Right atrium auricular region (tissue), 2 donors: ENCODE results near the gene CABLES2. TPM values are rescaled to one million over a fixed set of nuclear protein-coding genes. Genes with fewer than 3 reads are reported as not detected.
A peak's percentile ranks its signal among the peaks of the same experiment; 100 is the strongest.
"Not testable (repeated sequence)": the region's sequence is repeated elsewhere in the genome, so short reads cannot be mapped to it uniquely, and the experiment has no call there.

Experiments used
- DNase-seq: peaks from one replicate; pipeline ENCODE4 v3.0.0-alpha.2; 2019; ENCODE audit warnings: low spot score
- H3K27ac ChIP-seq, 2 donors: fragments of 200-600 bp; sonication (generic); 1 replicate in 1 of 2; 2 replicates in 1 of 2; pipeline ENCODE4 v1.5.1; 2016 to 2019
- H3K27me3 ChIP-seq, 2 donors: fragments of 200-600 bp; sonication (generic); one replicate each; pipeline versions ENCODE4 v1.5.1 to v1.6.0; 2017 to 2019
- H3K36me3 ChIP-seq: fragments of 200-600 bp; sonication (generic); one replicate; pipeline ENCODE4 v1.5.1; 2016
- H3K4me1 ChIP-seq, 2 donors: fragments of 200-600 bp; sonication (generic); one replicate each; pipeline versions ENCODE4 v1.5.1 to v1.6.0; 2017 to 2019
- H3K4me3 ChIP-seq, 2 donors: fragments of 200-600 bp; sonication (generic); 1 replicate in 1 of 2; 2 replicates in 1 of 2; pipeline ENCODE4 v1.5.1; 2017 to 2019; ENCODE audit warnings: mild to moderate bottlenecking in 1 of 2, moderate library complexity in 1 of 2
- H3K9me3 ChIP-seq, 2 donors: fragments of 200-600 bp; sonication (generic); one replicate each; pipeline ENCODE4 v1.5.1; 2019
- total RNA-seq, 2 donors: library from RNA; depleted of rRNA; stranded (reverse); fragments of >200 nt; gene quantifications; one replicate each; pipeline ENCODE4 v1.1.0, GENCODE V29; 2016
- TF ChIP-seq, protein P1 (sequence below), 2 donors: fragments of 200-600 bp; sonication (generic); IDR thresholded peaks; one replicate each; pipeline ENCODE4 v1.5.1; 2019; ENCODE audit warnings: antibody characterized with exemption in 2 of 2

The CABLES2 gene
- total RNA-seq, 2 donors from 2014 or later = 10.8 to 17.7 TPM

DNA sequence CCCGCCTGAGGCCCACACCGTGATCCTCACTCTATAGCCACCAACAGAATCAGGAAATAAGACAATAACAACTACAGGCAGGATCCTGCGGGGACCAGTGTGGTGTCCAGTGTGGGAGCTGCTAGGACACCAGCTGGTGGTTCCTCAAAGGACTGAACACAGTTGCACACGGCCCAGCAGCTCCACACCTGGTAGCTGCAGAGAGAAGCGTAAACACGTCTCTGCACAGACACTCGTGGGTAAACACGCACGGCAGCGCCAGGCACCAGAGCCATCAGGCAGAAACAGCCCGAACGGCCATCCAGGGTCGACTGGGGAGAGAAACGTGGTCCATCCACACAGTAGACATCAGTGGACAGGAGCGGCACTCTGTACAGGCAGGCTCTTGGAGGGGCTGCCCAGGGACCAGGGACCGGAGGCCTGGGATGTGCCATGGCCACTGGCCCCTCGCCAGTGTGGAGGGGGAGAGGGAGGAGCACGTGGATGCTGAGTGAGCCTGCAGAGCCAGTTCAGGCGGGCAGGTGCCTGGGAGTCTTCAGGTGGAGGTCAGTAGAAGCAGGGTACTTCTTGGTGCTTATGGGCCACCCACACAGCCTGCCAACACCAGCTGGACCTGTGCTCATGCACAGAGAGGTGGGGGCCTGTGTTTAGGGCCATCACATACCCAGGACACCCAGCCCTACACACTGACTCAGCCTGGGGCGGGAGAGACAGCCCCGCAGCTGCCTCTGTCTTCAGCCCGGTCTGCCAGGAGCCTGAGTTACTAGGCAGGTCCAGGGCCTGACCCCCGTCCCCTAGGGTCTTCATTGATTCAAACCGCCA lies 32.5 kb downstream of the CABLES2 start:
- Histone ChIP-seq H3K27me3 (no peaks in the 10 kb centered on the region), H3K9me3 (no peaks in the 10 kb centered on the region), H3K27ac (peak overlapping the region in 1 of 2 donors; percentile 57), H3K4me3 (no peak overlapping the region), H3K4me1 (peaks cover 0 to 66% of the 10 kb centered on the region in 2 donors), H3K36me3 (no peaks in the 10 kb centered on the region)
- TF ChIP-seq, protein P1, sequence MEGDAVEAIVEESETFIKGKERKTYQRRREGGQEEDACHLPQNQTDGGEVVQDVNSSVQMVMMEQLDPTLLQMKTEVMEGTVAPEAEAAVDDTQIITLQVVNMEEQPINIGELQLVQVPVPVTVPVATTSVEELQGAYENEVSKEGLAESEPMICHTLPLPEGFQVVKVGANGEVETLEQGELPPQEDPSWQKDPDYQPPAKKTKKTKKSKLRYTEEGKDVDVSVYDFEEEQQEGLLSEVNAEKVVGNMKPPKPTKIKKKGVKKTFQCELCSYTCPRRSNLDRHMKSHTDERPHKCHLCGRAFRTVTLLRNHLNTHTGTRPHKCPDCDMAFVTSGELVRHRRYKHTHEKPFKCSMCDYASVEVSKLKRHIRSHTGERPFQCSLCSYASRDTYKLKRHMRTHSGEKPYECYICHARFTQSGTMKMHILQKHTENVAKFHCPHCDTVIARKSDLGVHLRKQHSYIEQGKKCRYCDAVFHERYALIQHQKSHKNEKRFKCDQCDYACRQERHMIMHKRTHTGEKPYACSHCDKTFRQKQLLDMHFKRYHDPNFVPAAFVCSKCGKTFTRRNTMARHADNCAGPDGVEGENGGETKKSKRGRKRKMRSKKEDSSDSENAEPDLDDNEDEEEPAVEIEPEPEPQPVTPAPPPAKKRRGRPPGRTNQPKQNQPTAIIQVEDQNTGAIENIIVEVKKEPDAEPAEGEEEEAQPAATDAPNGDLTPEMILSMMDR (IDR thresholded peaks at IDR 0.05) = no peak
- no peak for DNase-seq

GRCh38 chr20:62373631-62374179 lies 33.4 kb downstream of the CABLES2 start:
- not testable (repeated sequence) for H3K36me3 ChIP-seq, H3K27me3 ChIP-seq, H3K9me3 ChIP-seq, DNase-seq, H3K4me3 ChIP-seq, H3K27ac ChIP-seq
- H3K4me1 ChIP-seq = peaks cover 0 to 74% of the 10 kb centered on the region in 2 donors

DNA sequence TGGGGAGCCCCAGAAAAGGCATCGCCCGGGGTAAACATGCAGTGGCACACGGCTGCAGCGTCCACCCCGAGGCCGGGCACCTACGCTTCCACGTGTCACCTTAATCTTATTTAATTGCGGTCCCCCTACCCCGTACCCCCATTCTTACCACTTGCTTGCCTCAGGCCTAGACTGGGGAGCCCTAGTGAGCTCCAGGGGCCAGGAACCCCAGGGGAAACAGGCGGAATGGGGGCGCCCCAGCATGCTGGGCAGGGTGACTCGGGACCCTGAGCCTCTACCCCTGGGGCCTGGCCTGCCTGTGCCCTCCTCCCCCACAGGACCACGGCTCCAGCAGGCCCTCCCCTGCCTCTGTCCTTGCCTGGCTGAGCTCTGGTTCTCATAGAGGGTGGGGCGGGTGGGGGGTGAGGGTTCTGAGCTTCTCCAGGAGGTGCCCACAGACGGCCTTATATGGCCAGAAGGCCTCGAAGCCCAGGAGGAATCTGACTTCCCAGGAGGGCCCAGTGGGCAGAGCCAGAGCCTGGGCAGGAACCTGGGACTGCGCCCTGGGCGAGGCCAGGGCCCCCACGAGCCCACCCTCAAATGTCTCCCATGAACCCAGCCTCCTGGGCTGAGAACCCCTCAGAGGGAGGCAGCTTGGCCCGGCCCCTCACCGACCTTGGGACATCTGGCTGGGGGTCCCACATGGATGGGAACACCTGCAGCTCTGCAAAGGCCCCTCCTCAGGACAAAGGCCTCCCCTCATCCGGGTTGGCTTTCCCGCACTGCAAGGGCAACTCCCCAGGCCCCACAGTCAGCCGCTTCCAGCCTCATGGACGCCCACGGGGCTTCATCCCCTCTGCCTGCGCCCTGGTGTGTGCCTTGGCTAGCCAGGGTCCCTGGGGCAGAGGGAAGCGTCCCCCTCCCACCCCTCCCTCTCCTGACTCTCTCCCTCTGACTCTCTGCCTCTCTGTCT lies 34.8 kb downstream of the CABLES2 start:
- H3K9me3 ChIP-seq = no peaks in the 10 kb centered on the region
- H3K36me3 ChIP-seq = no peaks in the 10 kb centered on the region
- H3K27me3 ChIP-seq = no peaks in the 10 kb centered on the region
- H3K4me1 ChIP-seq = peaks cover 0 to 74% of the 10 kb centered on the region in 2 donors
- TF ChIP-seq, protein P1 (IDR thresholded peaks at IDR 0.05) = no peak
- no peak overlapping the region for H3K4me3 ChIP-seq
- no peak overlapping the region for H3K27ac ChIP-seq
- no peak for DNase-seq

DNA sequence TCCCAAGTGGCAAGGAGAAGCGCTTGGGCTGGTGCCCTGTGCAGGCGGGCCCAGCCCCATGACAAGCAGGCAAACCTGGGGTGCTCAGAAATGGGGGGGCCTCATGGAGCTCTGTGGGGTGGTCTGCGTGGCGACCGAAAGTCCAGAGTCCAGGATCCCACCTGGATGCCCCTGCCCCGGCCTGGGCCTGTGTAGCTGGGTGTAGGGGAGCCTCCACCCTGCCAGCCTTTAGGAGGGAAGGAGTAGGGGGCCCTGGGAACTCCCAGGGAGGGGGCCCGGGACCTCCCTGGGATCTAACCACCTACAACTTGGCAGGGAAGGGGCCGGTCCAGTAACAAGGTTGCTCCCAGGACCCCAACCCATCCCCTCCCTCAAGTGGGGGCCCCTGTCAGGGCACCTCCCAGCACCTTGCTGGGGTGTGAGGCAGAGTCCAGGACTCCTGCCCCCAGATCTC lies 35.5 kb downstream of the CABLES2 start:
- TF ChIP-seq, protein P1 (IDR thresholded peaks at IDR 0.05) = no peak
- DNase-seq = no peak
- Histone ChIP-seq H3K9me3 (no peaks in the 10 kb centered on the region), H3K36me3 (no peaks in the 10 kb centered on the region), H3K4me3 (no peak overlapping the region), H3K27ac (no peak overlapping the region), H3K27me3 (no peaks in the 10 kb centered on the region), H3K4me1 (peaks cover 0 to 70% of the 10 kb centered on the region in 2 donors)

DNA sequence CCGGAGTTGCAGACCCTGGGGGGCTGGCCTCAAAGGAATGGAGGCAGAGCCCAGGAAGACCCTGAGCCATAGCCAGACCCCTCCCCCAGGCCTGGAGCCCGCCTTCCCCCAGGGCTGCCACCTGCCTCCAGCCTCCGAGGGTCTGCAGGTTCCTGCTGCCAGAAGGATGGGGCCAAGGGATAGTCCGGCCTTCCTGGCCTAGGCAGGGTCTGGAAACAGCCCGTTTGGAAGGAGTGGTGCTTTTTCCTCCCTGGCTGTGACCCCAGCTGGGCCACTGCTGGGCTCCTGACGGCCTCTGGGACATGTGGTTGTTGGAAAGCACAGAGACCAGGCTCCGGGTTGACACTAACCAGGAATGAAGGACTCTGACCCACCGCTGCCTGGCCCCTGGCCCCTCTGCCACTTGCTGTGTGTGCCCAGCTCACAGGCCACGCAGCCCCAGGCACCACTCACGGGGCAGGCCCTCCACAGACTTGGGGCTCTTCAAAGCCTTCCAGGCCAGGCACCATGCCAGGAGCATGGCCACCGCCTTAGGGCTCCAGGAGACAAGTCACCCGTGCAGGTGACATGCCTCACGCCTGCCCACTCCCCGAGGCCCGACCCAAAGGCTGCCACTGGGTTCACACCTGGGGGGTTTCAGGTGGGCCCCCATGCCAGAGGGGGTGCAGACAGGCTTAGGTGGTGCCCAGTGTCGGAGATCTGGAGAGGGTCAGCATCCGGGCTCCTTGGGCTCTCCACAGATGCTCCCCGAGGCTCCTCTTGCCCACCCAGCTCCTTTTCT lies 36.1 kb downstream of the CABLES2 start:
- TF ChIP-seq, protein P1 (IDR thresholded peaks at IDR 0.05) = no peak
- no peaks in the 10 kb centered on the region for H3K36me3 ChIP-seq
- peaks cover 0 to 70% of the 10 kb centered on the region in 2 donors for H3K4me1 ChIP-seq
- H3K27me3 ChIP-seq = no peaks in the 10 kb centered on the region
- no peaks in the 10 kb centered on the region for H3K9me3 ChIP-seq
- no peak for DNase-seq
- no peak overlapping the region for H3K4me3 ChIP-seq
- peak overlapping the region in 1 of 2 donors; percentile 95 for H3K27ac ChIP-seq
